ENCODE data around the gene ASAH2B. TPM values are rescaled to one million over a fixed set of nuclear protein-coding genes. Genes with fewer than 3 reads are reported as not detected.

The ASAH2B gene
- total RNA-seq, 1 experiment from 2014 or later: 7.7 TPM

Other genes with a start within 250 kb of the ASAH2B start
- 85.5 and 109 TPM in 2 replicates for gene SGMS1, start 116.0 kb upstream of the ASAH2B start, total RNA-seq (2014; rRNA removed; shearing (Covaris generic))
- not detected in 2 replicates for gene A1CF, start 145.7 kb downstream of the ASAH2B start, total RNA-seq (2014; rRNA removed; shearing (Covaris generic))

Measured in SJSA1 (cell line).